Ishikawa (cell line): ENCODE data around the gene PTPN13.

ENCODE experiments used
- CEBPB ChIP-seq: IDR thresholded peaks from 2 replicates; pipeline ENCODE4 v1.6.1; 2012
- CREB1 ChIP-seq: IDR thresholded peaks from 2 replicates; pipeline ENCODE4 v1.6.1; 2012; ENCODE audit warnings: low read depth
- EGR1 ChIP-seq: IDR thresholded peaks from 2 replicates; pipeline ENCODE4 v1.6.1; 2012
- EP300 ChIP-seq: IDR thresholded peaks from 2 replicates; pipeline ENCODE4 v1.6.1; 2012; ENCODE audit warnings: borderline replicate concordance
- FOXM1 ChIP-seq: IDR thresholded peaks from 2 replicates; pipeline ENCODE4 v1.6.1; 2012; ENCODE audit warnings: low read depth, borderline replicate concordance
- MAX ChIP-seq: IDR thresholded peaks from 2 replicates; pipeline ENCODE4 v1.6.1; 2012
- NFIC ChIP-seq: IDR thresholded peaks from 2 replicates; pipeline ENCODE4 v1.6.1; 2012
- RAD21 ChIP-seq: IDR thresholded peaks from 2 replicates; pipeline ENCODE4 v1.6.1; 2012; ENCODE audit warnings: low read depth
- REST ChIP-seq: IDR thresholded peaks from 2 replicates; pipeline ENCODE4 v1.6.1; 2012; ENCODE audit warnings: low read depth, mild to moderate bottlenecking
- TAF1 ChIP-seq: IDR thresholded peaks from 2 replicates; pipeline ENCODE4 v1.6.1; 2012; ENCODE audit warnings: low read depth, mild to moderate bottlenecking
- TCF12 ChIP-seq: IDR thresholded peaks from 2 replicates; pipeline ENCODE4 v1.6.1; 2012; ENCODE audit warnings: low read depth
- TEAD4 ChIP-seq: IDR thresholded peaks from 2 replicates; pipeline ENCODE4 v1.6.1; 2012
- USF1 ChIP-seq: IDR thresholded peaks from 2 replicates; pipeline ENCODE4 v1.6.1; 2012
- YY1 ChIP-seq: IDR thresholded peaks from 2 replicates; pipeline ENCODE4 v1.6.1; 2012; ENCODE audit warnings: low read depth
- ZBTB7A ChIP-seq: IDR thresholded peaks from 2 replicates; pipeline ENCODE4 v1.6.1; 2012; ENCODE audit warnings: low read depth

The PTPN13 gene

GRCh38 chr4:86631166-86631565 is 37.1 kb downstream of the PTPN13 start:
- TF ChIP-seq NFIC = no peak
- TF ChIP-seq TCF12 = no peak
- no peak for TF ChIP-seq FOXM1
- TF ChIP-seq TAF1 = no peak
- TF ChIP-seq CEBPB = no peak
- TF ChIP-seq CREB1 = no peak
- no peak for TF ChIP-seq YY1
- TF ChIP-seq EGR1 = no peak
- TF ChIP-seq RAD21 = no peak
- no peak for TF ChIP-seq TEAD4
- TF ChIP-seq USF1 = no peak

GRCh38 chr4:86633854-86634253 is 39.7 kb downstream of the PTPN13 start:
- TF ChIP-seq EGR1 (no peak), EP300 (no peak), USF1 (no peak), TAF1 (no peak), REST (no peak), NFIC (no peak), YY1 (no peak), TCF12 (no peak), CREB1 (no peak), CEBPB (no peak), FOXM1 (no peak), MAX (no peak), ZBTB7A (no peak), TEAD4 (no peak), RAD21 (no peak)

- TF ChIP-seq EP300 (no peak), TAF1 (no peak), REST (no peak), MAX (no peak), USF1 (no peak), FOXM1 (no peak), YY1 (no peak), TEAD4 (no peak), ZBTB7A (no peak)
These were observed 46.4 kb downstream of the PTPN13 start for GRCh38 chr4:86640469-86640868.

- no peak for TF ChIP-seq FOXM1
- TF ChIP-seq ZBTB7A = no peak
- no peak for TF ChIP-seq EP300
These were observed 47.5 kb downstream of the PTPN13 start for GRCh38 chr4:86641516-86642090.

- TF ChIP-seq EGR1 (no peak), YY1 (no peak), MAX (no peak), FOXM1 (no peak), EP300 (no peak), USF1 (no peak), ZBTB7A (no peak), CREB1 (no peak), TCF12 (no peak), TEAD4 (no peak), REST (no peak), TAF1 (no peak)
These were observed 50.8 kb downstream of the PTPN13 start for GRCh38 chr4:86644892-86645291.
